Upper lobe of left lung (tissue), 4 donors: ENCODE results near the gene RASA3.

ENCODE experiments used
- EP300 ChIP-seq, 4 donors: sonication (generic); formaldehyde crosslinking; IDR thresholded peaks; one replicate each; pipeline ENCODE4 v1.5.1; 2017; ENCODE audit warnings: antibody characterized with exemption in 4 of 4, control low read depth in 2 of 4
- POLR2A ChIP-seq, 4 donors: fragments of 450-650 bp; IDR thresholded peaks; one replicate each; pipeline ENCODE4 v1.5.1; 2016 to 2017; ENCODE audit warnings: antibody characterized with exemption in 4 of 4, mild to moderate bottlenecking in 2 of 4
- POLR2AphosphoS5 ChIP-seq, 2 donors: sonication (generic); formaldehyde crosslinking; IDR thresholded peaks; one replicate each; pipeline ENCODE4 v1.5.1; 2017; ENCODE audit warnings: antibody characterized with exemption in 2 of 2
- TF ChIP-seq, protein P1 (sequence below), 6 experiments: fragments of 450-650 bp in 4 of 6; fragments of 200-600 bp in 2 of 6; sonication (generic) in 2 of 6; IDR thresholded peaks; one replicate each; pipeline ENCODE4 v1.5.1; 2016 to 2019; ENCODE audit warnings: antibody characterized with exemption in 6 of 6

DNA sequence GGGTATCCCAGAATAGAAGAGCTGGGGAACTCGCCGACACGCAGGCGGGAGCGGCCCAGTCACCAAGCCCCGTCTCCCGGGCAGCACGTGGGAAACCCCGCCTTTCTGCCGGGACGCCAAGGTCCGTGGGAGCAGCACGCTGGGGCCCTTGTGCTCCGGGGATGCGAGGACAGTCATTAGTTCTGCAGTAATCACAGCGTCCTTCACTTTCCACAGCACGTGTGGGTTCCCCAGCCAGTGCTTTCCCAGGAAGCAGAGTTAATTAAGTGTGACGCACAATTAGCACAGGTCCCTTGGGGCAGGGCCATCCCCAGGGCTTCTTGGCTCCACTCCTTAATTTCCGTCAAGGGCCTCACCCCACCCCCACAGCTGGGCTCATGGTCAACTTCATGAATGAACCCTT lies 94.2 kb downstream of the RASA3 start:
- no peak for TF ChIP-seq POLR2AphosphoS5 (IDR thresholded peaks at IDR 0.05)
- TF ChIP-seq, protein P1, sequence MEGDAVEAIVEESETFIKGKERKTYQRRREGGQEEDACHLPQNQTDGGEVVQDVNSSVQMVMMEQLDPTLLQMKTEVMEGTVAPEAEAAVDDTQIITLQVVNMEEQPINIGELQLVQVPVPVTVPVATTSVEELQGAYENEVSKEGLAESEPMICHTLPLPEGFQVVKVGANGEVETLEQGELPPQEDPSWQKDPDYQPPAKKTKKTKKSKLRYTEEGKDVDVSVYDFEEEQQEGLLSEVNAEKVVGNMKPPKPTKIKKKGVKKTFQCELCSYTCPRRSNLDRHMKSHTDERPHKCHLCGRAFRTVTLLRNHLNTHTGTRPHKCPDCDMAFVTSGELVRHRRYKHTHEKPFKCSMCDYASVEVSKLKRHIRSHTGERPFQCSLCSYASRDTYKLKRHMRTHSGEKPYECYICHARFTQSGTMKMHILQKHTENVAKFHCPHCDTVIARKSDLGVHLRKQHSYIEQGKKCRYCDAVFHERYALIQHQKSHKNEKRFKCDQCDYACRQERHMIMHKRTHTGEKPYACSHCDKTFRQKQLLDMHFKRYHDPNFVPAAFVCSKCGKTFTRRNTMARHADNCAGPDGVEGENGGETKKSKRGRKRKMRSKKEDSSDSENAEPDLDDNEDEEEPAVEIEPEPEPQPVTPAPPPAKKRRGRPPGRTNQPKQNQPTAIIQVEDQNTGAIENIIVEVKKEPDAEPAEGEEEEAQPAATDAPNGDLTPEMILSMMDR (IDR thresholded peaks at IDR 0.05) = no peak
- TF ChIP-seq EP300 (IDR thresholded peaks at IDR 0.05) = no peak
- no peak for TF ChIP-seq POLR2A (IDR thresholded peaks at IDR 0.05)
